ENCODE data around the gene FCHSD2. TPM values are rescaled to one million over a fixed set of nuclear protein-coding genes. Genes with fewer than 3 reads are reported as not detected.

The FCHSD2 gene
- total and polyA plus RNA-seq, 2 of the 8 experiments (the other 6 are each of a cell fraction or from before 2014, with no cell fraction given): 4.1 to 7.8 TPM

- no peak overlapping the region for H4K8ac ChIP-seq (ENCODE audit: extremely low read depth, insufficient read depth, low read length)
- no peak overlapping the region for H3K23ac ChIP-seq (ENCODE audit: insufficient read length)
- no peak overlapping the region for H2AFZ ChIP-seq (ENCODE audit: low read length)
- no peaks in the 10 kb centered on the region for H3K4me1 ChIP-seq (replicated peaks in 1 of 4; ENCODE audit: control insufficient read depth in 3 of 4, insufficient read depth in 4 of 4, low read length in 3 of 4)
- no peak overlapping the region for H3K56ac ChIP-seq (replicated peaks; ENCODE audit: insufficient read length, low read depth, low read length)
- no peak overlapping the region for H3K4me3 ChIP-seq (ENCODE audit: extremely low read depth in 1 of 4, insufficient read depth in 2 of 4, low read depth in 3 of 4, low read length in 4 of 4)
- H3K36me3 ChIP-seq (ENCODE audit: control insufficient read depth in 2 of 4, insufficient read depth in 4 of 4, low read length in 3 of 4): no peaks in the 10 kb centered on the region
- no peak overlapping the region for H3K14ac ChIP-seq (ENCODE audit: insufficient read length)
- no peak overlapping the region for H2BK5ac ChIP-seq (ENCODE audit: low read depth, low read length)
- H3K4me2 ChIP-seq (ENCODE audit: insufficient read depth in 1 of 2, low read depth in 2 of 2, low read length in 2 of 2): no peak overlapping the region
- no peak overlapping the region; the same call in 1 of the 2 replicates for H3K18ac ChIP-seq (ENCODE audit: extremely low read depth, low read length)
- no peak overlapping the region for H2BK120ac ChIP-seq (replicated peaks; ENCODE audit: low read depth, low read length)
- H2BK15ac ChIP-seq (ENCODE audit: low read length): no peak overlapping the region
- H3K79me1 ChIP-seq (ENCODE audit: low read depth, low read length): no peaks in the 10 kb centered on the region
- FAIRE-seq (no peak), DNase-seq (ENCODE audit: low read depth in 1 of 2, low spot score in 2 of 2) (no peak)
- no peak overlapping the region for H2AK5ac ChIP-seq (ENCODE audit: low read depth, low read length)
- H2BK20ac ChIP-seq (ENCODE audit: low read length): no peak overlapping the region
- H4K20me1 ChIP-seq (replicated peaks in 1 of 2; ENCODE audit: control insufficient read depth in 1 of 2, insufficient read depth in 2 of 2, low read length in 2 of 2): no peaks in the 10 kb centered on the region
- H4K5ac ChIP-seq (ENCODE audit: insufficient read length, low read depth, low read length): no peak overlapping the region
- 90% methylated on average over 10 of the region's 10 CpGs; no CpG with 5 or more reads in 1 of the 2 experiments for WGBS, 2 experiments (ENCODE audit: extremely low coverage in 1 of 2, insufficient coverage in 1 of 2, insufficient read length in 1 of 2, insufficient replicate concordance in 2 of 2, low coverage in 1 of 2, low lambda C conversion rate in 2 of 2, missing lambda C conversion rate in 1 of 2)
- no peaks in the 10 kb centered on the region; a peak in 2 of 7 replicates for H3K27me3 ChIP-seq (replicated peaks in 1 of 4; ENCODE audit: control insufficient read depth in 3 of 4, extremely low read depth in 1 of 4, insufficient read depth in 3 of 4, low read length in 3 of 4)
- POLR2A ChIA-PET (ENCODE audit: partially characterized antibody): no interaction called here
- H3K27ac ChIP-seq (ENCODE audit: low read depth, low read length): no peak overlapping the region
- no peaks in the 10 kb centered on the region for H3K23me2 ChIP-seq (ENCODE audit: low read depth, low read length)
- H3K79me2 ChIP-seq (ENCODE audit: control insufficient read depth in 1 of 2, insufficient read depth in 2 of 2, low read length in 2 of 2): no peaks in the 10 kb centered on the region
- no peak overlapping the region for H3K4ac ChIP-seq (replicated peaks; ENCODE audit: insufficient read length, low read depth, low read length)
- no peak overlapping the region for H2BK12ac ChIP-seq (ENCODE audit: low read depth, low read length)
- H3K9ac ChIP-seq (replicated peaks in 1 of 4; ENCODE audit: extremely low read depth in 1 of 4, low read depth in 3 of 4, low read length in 3 of 4): no peak overlapping the region
- H3K9me3 ChIP-seq (ENCODE audit: insufficient read depth in 2 of 2, low read depth in 1 of 2, low read length in 1 of 2): no peaks in the 10 kb centered on the region
- no peak overlapping the region for H4K91ac ChIP-seq (replicated peaks; ENCODE audit: insufficient read length, low read length)
- CTCF ChIA-PET (ENCODE audit: partially characterized antibody): interaction anchor here (0.5 to 11.1 kb wide), 7 partner anchors 9 to 451 kb away, joined by 3 to 112 read pairs (median 10); no protein-coding TSS in a partner anchor
- TF ChIP-seq NRF1 (IDR thresholded peaks at IDR 0.05; ENCODE audit: low read depth, low read length) (no peak), JUN (IDR thresholded peaks at IDR 0.05; ENCODE audit: low read depth, low read length) (no peak), KDM5A (IDR thresholded peaks at IDR 0.05; ENCODE audit: low read length) (no peak), ATF3 (IDR thresholded peaks at IDR 0.05; ENCODE audit: insufficient read depth, low read depth, low read length) (no peak), TBP (IDR thresholded peaks at IDR 0.05; ENCODE audit: low read depth, low read length) (no peak), HDAC2 (IDR thresholded peaks at IDR 0.05; ENCODE audit: borderline replicate concordance in 1 of 2, low read depth in 2 of 2, low read length in 2 of 2) (no peak), CHD2 (IDR thresholded peaks at IDR 0.05; ENCODE audit: low read length) (no peak), TCF12 (IDR thresholded peaks at IDR 0.05; ENCODE audit: low read depth, low read length) (no peak), EP300 (IDR thresholded peaks at IDR 0.05; ENCODE audit: borderline replicate concordance in 1 of 2, low read depth in 2 of 2, low read length in 2 of 2) (no peak), SIN3A (conservative IDR thresholded peaks at IDR 0.05 in 1 of 2, IDR thresholded peaks at IDR 0.05 in 1 of 2; ENCODE audit: low read depth in 1 of 2, low read length in 2 of 2) (no peak), ASH2L (IDR thresholded peaks at IDR 0.05; ENCODE audit: low read length) (no peak), ZNF274 (IDR thresholded peaks at IDR 0.05; ENCODE audit: borderline replicate concordance, extremely low read depth, low read length) (no peak)
- TF ChIP-seq, protein P1, sequence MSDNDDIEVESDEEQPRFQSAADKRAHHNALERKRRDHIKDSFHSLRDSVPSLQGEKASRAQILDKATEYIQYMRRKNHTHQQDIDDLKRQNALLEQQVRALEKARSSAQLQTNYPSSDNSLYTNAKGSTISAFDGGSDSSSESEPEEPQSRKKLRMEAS (IDR thresholded peaks at IDR 0.05): no peak
These were observed 20.1 kb upstream of the FCHSD2 start for GRCh38 chr11:73162196-73162740.
